ENCODE measurements around the gene PHRF1.

DNA sequence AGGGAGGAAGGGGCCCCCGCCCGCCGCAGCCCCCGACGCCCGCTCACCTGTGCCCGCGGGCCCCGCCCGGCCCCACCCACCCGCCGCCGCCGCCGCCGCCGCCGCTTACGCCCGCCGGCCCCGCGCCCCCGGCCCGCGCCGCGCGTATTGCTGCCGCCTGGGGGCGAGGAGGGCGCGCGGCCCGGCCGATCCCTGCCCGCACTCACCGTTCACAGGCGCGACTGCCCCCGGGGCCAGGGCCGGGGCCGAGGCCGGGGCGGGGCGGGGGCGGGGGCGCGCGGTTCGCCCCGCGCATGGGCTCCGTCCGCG is 41.1 kb upstream of the PHRF1 start:
- TF ChIP-seq, protein P1, sequence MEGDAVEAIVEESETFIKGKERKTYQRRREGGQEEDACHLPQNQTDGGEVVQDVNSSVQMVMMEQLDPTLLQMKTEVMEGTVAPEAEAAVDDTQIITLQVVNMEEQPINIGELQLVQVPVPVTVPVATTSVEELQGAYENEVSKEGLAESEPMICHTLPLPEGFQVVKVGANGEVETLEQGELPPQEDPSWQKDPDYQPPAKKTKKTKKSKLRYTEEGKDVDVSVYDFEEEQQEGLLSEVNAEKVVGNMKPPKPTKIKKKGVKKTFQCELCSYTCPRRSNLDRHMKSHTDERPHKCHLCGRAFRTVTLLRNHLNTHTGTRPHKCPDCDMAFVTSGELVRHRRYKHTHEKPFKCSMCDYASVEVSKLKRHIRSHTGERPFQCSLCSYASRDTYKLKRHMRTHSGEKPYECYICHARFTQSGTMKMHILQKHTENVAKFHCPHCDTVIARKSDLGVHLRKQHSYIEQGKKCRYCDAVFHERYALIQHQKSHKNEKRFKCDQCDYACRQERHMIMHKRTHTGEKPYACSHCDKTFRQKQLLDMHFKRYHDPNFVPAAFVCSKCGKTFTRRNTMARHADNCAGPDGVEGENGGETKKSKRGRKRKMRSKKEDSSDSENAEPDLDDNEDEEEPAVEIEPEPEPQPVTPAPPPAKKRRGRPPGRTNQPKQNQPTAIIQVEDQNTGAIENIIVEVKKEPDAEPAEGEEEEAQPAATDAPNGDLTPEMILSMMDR (IDR thresholded peaks at IDR 0.05) = peak in 1 of 4 experiments; percentile 33
- TF ChIP-seq POLR2A (IDR thresholded peaks at IDR 0.05) = no peak
